HS-27A (cell line): ENCODE measurements around the gene FGF12.

ENCODE experiments used
- DNase-seq: peaks from one replicate; pipeline ENCODE4 v3.0.0-alpha.2; 2012; ENCODE audit warnings: low read depth, missing footprints

Gene FGF12

GRCh38 chr3:192259661-192260060 is 467.7 kb downstream of the FGF12 start:
- DNase-seq = no peak

- no peak for DNase-seq
Measured at GRCh38 chr3:192258721-192259120, 468.6 kb downstream of the FGF12 start.

- no peak for DNase-seq
Measured at GRCh38 chr3:192255839-192256238, 471.5 kb downstream of the FGF12 start.

GRCh38 chr3:192253138-192253887 is 474.0 kb downstream of the FGF12 start:
- DNase-seq = no peak

- no peak for DNase-seq
Measured at GRCh38 chr3:192249516-192249915, 477.8 kb downstream of the FGF12 start.

- no peak for DNase-seq
Measured at GRCh38 chr3:192246847-192247559, 480.3 kb downstream of the FGF12 start.

- no peak for DNase-seq
Measured at GRCh38 chr3:192244591-192244990, 482.8 kb downstream of the FGF12 start.

GRCh38 chr3:192239956-192240355 is 487.4 kb downstream of the FGF12 start:
- no peak for DNase-seq

- no peak for DNase-seq
Measured at GRCh38 chr3:192237992-192238608, 489.2 kb downstream of the FGF12 start.

- peak; percentile 38 for DNase-seq
Measured at GRCh38 chr3:192229866-192230265, 497.5 kb downstream of the FGF12 start.

GRCh38 chr3:192224634-192225155 is 502.6 kb downstream of the FGF12 start:
- no peak for DNase-seq

- no peak for DNase-seq
Measured at GRCh38 chr3:192223815-192224214, 503.5 kb downstream of the FGF12 start.

- DNase-seq = no peak
Measured at GRCh38 chr3:192220915-192221314, 506.4 kb downstream of the FGF12 start.

GRCh38 chr3:192219926-192220325 is 507.4 kb downstream of the FGF12 start:
- DNase-seq = no peak

- DNase-seq = no peak
Measured at GRCh38 chr3:192216067-192216466, 511.3 kb downstream of the FGF12 start.

- no peak for DNase-seq
Measured at GRCh38 chr3:192212979-192213378, 514.4 kb downstream of the FGF12 start.

- DNase-seq = no peak
Measured at GRCh38 chr3:192212335-192212734, 515.0 kb downstream of the FGF12 start.

GRCh38 chr3:192207651-192208050 is 519.7 kb downstream of the FGF12 start:
- no peak for DNase-seq

GRCh38 chr3:192207239-192207638 is 520.1 kb downstream of the FGF12 start:
- DNase-seq = no peak

GRCh38 chr3:192194085-192194484 is 533.3 kb downstream of the FGF12 start:
- DNase-seq = no peak

- no peak for DNase-seq
Measured at GRCh38 chr3:192188218-192188835, 539.0 kb downstream of the FGF12 start.

- DNase-seq = no peak
Measured at GRCh38 chr3:192187485-192188051, 539.8 kb downstream of the FGF12 start.
